ENCODE measurements around the gene IL23A.

The IL23A gene

DNA sequence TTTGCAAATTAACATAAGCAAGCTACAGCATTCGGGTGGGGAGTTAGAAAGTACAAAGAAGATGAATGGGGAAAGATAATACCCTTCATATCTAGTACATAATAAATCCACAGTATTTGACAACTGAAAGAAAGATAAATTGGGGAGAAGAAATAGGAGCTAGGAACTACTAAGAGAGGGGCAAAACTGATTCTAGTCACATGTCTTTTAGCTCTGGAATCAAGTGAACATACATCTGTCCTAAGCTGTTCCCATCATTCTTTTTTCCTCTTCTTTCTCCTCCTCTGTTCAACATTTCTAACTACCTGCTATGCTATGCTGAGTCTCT, 39.3 kb downstream of the IL23A start:
- DNase-seq (ENCODE audit: low read depth), result no peak
- no peak overlapping the region for H3K4me3 ChIP-seq (ENCODE audit: low read depth, low read length)
- TF ChIP-seq, protein P1, sequence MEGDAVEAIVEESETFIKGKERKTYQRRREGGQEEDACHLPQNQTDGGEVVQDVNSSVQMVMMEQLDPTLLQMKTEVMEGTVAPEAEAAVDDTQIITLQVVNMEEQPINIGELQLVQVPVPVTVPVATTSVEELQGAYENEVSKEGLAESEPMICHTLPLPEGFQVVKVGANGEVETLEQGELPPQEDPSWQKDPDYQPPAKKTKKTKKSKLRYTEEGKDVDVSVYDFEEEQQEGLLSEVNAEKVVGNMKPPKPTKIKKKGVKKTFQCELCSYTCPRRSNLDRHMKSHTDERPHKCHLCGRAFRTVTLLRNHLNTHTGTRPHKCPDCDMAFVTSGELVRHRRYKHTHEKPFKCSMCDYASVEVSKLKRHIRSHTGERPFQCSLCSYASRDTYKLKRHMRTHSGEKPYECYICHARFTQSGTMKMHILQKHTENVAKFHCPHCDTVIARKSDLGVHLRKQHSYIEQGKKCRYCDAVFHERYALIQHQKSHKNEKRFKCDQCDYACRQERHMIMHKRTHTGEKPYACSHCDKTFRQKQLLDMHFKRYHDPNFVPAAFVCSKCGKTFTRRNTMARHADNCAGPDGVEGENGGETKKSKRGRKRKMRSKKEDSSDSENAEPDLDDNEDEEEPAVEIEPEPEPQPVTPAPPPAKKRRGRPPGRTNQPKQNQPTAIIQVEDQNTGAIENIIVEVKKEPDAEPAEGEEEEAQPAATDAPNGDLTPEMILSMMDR (IDR thresholded peaks at IDR 0.05; ENCODE audit: low read depth, low read length, missing control alignments), result no peak

DNA sequence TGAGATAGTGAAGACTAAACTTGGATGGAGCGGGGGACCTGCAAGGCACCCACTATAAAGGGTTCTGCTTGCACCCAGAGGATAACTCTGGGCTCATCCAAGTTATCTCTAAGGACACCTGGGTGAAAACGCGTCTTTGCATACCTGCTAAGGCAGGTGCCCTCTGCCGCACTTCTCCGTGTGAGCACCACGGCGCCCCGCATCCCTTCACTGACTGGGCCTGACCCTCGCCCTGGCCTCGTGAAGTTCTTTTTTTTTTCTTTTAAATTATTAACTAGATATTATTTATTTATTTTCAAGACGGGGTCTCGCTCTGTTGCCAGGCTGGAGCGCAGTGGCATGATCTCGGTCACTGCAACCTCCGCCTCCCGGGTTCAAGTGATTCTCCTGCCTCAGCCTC, 43.9 kb downstream of the IL23A start:
- no peak overlapping the region for H3K4me3 ChIP-seq (ENCODE audit: low read depth, low read length)
- TF ChIP-seq, protein P1 (IDR thresholded peaks at IDR 0.05; ENCODE audit: low read depth, low read length, missing control alignments), result no peak
- no peak for DNase-seq (ENCODE audit: low read depth)

DNA sequence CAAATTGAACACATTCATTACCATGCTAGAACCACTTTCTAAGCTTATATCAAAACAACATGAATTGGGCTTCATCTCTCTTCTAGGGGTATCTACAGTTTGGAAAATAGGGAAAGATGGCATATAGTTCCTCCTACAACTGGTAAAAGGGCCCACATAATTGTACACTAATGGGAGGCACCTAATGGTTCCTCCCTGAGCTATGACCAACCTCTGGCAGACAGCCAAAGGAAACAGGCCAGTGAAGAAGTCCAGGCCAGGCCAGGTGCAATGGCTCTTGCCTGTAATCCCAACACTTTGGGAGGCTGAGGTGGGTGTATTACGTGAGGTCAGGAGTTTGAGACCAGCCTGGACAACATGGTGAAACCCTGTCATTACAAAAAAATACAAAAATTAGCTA, 47.2 kb downstream of the IL23A start:
- TF ChIP-seq, protein P1 (IDR thresholded peaks at IDR 0.05; ENCODE audit: low read depth, low read length, missing control alignments), result no peak
- no peak overlapping the region for H3K4me3 ChIP-seq (ENCODE audit: low read depth, low read length)
- DNase-seq (ENCODE audit: low read depth), result no peak

DNA sequence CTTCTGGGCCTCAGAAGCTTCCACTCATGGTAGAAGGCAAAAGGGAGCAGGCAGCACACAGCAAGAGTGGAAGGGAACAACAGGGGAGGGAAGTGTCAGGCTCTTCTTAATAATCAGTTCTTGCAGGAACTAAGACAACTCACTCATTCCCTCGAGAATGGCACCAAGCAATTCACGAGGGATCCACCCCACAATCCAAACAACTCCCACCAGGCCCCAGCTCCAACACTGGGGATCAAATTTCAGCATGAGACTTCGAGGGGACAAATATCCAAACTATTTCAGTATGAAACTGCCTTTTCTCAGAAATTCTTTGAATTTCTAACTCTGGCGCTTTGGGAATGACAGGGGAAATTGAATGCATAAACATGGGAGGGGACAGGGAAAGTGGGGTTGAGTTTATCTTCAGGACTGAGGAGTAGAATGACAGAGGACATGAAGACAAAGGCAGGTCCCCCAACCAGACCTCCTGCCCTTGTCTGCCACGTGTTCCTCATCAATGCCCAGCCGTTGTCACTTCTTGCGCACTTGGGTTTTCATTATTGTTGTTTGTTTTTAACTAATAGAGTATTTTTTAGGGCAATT, 48.6 kb downstream of the IL23A start:
- no peak for DNase-seq (ENCODE audit: low read depth)
- no peak overlapping the region for H3K4me3 ChIP-seq (ENCODE audit: low read depth, low read length)
- TF ChIP-seq, protein P1 (IDR thresholded peaks at IDR 0.05; ENCODE audit: low read depth, low read length, missing control alignments), result no peak

DNA sequence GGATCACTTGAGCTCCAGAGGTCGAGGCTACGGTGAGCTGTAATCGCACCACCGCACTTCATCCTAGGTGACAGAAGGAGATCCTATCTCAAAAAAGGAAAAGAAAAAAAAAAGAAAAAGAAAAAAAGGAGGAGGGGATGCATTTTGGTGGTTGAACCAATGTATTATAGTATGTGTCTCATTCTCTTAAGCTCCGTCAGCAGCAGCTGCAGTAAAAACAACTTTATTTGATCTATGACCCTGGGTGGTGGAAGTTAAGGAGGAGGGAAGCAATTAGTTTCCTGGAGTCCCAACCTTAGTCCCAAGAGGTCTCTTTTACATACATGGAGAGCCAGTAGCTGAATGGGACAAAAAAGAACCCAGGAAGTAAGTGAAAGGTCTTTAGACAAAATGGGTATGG, 50.7 kb downstream of the IL23A start:
- no peak overlapping the region for H3K4me3 ChIP-seq (ENCODE audit: low read depth, low read length)
- DNase-seq (ENCODE audit: low read depth), result no peak
- TF ChIP-seq, protein P1 (IDR thresholded peaks at IDR 0.05; ENCODE audit: low read depth, low read length, missing control alignments), result no peak

Measured in GM12864 (cell line).